Fibroblast of the aortic adventitia (primary cell): ENCODE measurements around the gene POLD2. TPM values are rescaled to one million over a fixed set of nuclear protein-coding genes. Genes with fewer than 3 reads are reported as not detected.

Experiments used
- small RNA-seq: library from RNA; depleted of rRNA; stranded (forward); fragments of <200 nt; gene quantifications from one replicate; pipeline ENCODE3, GENCODE V24; 2012
- total RNA-seq: library from RNA; depleted of rRNA; stranded (reverse); fragments of >200 nt; gene quantifications from 2 replicates; pipeline ENCODE4 v1.2.3, GENCODE V29; 2012; ENCODE audit warnings: low replicate concordance

POLD2 gene
- total RNA-seq, 1 donor = 87.9 TPM

Small RNA genes within 50 kb of the gene (small RNA-seq; reads per million reads assigned to genes)
- not detected for gene RNA5SP230

Other genes with a start within 250 kb of the POLD2 start
- gene URGCP, start 217.0 kb downstream of the POLD2 start, total RNA-seq = 10.1 and 24.7 TPM in 2 replicates
- 12.0 and 32.3 TPM in 2 replicates for gene UBE2D4, start 197.1 kb downstream of the POLD2 start, total RNA-seq
- not detected in 2 replicates for gene SPDYE1, start 125.7 kb downstream of the POLD2 start, total RNA-seq
- gene DBNL, start 78.8 kb downstream of the POLD2 start, total RNA-seq = 73.0 and 110 TPM in 2 replicates
- not detected in 2 replicates for gene PGAM2, start 58.0 kb downstream of the POLD2 start, total RNA-seq
- gene POLM, start 41.0 kb downstream of the POLD2 start, total RNA-seq = 18.1 and 59.9 TPM in 2 replicates
- 168 and 234 TPM in 2 replicates for gene AEBP1, start 19.2 kb downstream of the POLD2 start, total RNA-seq
- gene MYL7, start 17.8 kb upstream of the POLD2 start, total RNA-seq = not detected in 2 replicates
- 0.36 TPM in 1 of 2 replicates, not detected in the other for gene GCK, start 65.9 kb upstream of the POLD2 start, total RNA-seq
- gene YKT6, start 77.4 kb upstream of the POLD2 start, total RNA-seq = 72.0 and 99.4 TPM in 2 replicates
- 6.4 TPM in 1 of 2 replicates, not detected in the other for gene CAMK2B, start 202.0 kb upstream of the POLD2 start, total RNA-seq